AG04449 (cell line): ENCODE data around the gene PDX1.

Experiments
- CTCF ChIA-PET: fragments of 350-600 bp; formaldehyde crosslinking; extraction: SDS; loops from one replicate; lab custom pipeline; 2021; ENCODE audit warnings: antibody characterized with exemption; lab: Yijun Ruan, JAX
- POLR2A ChIA-PET: fragments of 400-600, 350-600 bp; formaldehyde crosslinking; extraction: SDS; loops from one replicate; lab custom pipeline; 2020; ENCODE audit warnings: antibody characterized with exemption, inconsistent platforms; lab: Yijun Ruan, JAX
- DNase-seq: peaks from one replicate; pipeline ENCODE4 v3.0.0-alpha.2; 2010; ENCODE audit warnings: low read depth, low spot score
- H3K4me3 ChIP-seq: 2 replicates; pipeline ENCODE4 v1.5.1; 2011; ENCODE audit warnings: low read depth, mild to moderate bottlenecking, control low read depth, low read length
- TF ChIP-seq, protein P1 (sequence below): IDR thresholded peaks from one replicate; pipeline ENCODE4 v1.5.1; 2011; ENCODE audit warnings: mild to moderate bottlenecking, moderate library complexity, low read length, control low read depth, inconsistent platforms; ENCODE audit not compliant: insufficient read depth; ENCODE audit errors: missing control alignments

The PDX1 gene

DNA sequence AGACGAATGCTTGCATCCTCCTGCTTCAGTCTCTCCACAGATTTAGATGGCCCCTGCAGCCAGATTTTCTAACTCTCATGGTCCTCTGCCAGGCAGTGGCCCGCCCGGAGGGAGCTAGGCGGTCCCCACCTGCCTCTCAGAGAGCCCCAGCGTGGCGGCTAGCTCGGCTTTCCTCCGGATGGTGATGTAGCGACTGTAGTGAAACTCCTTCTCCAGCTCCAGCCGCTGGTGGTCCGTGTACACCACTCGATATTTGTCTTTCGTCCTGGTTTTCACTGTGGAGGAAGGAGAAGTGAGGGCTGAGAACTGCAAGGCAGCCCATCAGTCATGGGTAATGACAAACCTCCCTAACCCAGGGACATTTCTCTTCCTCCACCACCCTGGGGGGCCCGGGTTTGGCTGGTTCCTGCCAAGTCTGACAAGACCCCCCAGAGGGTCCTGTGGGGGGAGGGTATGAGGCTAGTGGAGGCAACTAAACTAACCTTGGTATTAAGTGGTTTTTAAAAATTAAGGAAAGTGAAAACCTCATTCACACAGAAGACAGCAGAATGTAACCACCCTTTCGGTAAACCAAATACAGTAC is 45.0 kb downstream of the PDX1 start:
- no peak for DNase-seq
- TF ChIP-seq, protein P1, sequence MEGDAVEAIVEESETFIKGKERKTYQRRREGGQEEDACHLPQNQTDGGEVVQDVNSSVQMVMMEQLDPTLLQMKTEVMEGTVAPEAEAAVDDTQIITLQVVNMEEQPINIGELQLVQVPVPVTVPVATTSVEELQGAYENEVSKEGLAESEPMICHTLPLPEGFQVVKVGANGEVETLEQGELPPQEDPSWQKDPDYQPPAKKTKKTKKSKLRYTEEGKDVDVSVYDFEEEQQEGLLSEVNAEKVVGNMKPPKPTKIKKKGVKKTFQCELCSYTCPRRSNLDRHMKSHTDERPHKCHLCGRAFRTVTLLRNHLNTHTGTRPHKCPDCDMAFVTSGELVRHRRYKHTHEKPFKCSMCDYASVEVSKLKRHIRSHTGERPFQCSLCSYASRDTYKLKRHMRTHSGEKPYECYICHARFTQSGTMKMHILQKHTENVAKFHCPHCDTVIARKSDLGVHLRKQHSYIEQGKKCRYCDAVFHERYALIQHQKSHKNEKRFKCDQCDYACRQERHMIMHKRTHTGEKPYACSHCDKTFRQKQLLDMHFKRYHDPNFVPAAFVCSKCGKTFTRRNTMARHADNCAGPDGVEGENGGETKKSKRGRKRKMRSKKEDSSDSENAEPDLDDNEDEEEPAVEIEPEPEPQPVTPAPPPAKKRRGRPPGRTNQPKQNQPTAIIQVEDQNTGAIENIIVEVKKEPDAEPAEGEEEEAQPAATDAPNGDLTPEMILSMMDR: no peak
- ChIA-PET POLR2A (interaction anchor here (0.7 kb wide), 1 partner anchor 11 kb away, joined by 3 read pairs; no protein-coding TSS in a partner anchor), CTCF (interaction anchor here (1.3 to 2.0 kb wide), 3 partner anchors 10 to 135 kb away, joined by 3 to 13 read pairs (median 6); no protein-coding TSS in a partner anchor)
- H3K4me3 ChIP-seq: no peak overlapping the region

DNA sequence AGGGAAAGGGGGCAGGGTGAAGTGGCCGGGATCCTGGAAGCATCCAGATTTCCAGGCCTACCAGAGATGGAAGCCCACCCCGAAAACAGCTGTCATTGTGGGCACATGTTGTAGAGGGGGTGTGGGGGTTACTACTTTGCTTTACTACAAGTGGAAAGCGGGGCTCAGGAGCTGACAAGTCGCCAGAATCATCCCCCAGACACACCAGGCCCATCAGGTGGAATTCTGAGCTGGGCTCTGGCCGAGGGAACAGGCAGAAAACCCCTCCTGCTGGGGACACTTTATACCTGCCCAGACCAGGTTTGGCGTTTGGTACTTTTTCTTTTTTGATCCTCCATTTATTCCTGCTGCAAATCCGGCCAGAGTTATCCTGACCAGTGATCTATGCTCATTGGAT is 45.5 kb downstream of the PDX1 start:
- CTCF ChIA-PET: interaction anchor here (1.3 to 2.0 kb wide), 3 partner anchors 11 to 135 kb away, joined by 3 to 13 read pairs (median 6); no protein-coding TSS in a partner anchor

DNA sequence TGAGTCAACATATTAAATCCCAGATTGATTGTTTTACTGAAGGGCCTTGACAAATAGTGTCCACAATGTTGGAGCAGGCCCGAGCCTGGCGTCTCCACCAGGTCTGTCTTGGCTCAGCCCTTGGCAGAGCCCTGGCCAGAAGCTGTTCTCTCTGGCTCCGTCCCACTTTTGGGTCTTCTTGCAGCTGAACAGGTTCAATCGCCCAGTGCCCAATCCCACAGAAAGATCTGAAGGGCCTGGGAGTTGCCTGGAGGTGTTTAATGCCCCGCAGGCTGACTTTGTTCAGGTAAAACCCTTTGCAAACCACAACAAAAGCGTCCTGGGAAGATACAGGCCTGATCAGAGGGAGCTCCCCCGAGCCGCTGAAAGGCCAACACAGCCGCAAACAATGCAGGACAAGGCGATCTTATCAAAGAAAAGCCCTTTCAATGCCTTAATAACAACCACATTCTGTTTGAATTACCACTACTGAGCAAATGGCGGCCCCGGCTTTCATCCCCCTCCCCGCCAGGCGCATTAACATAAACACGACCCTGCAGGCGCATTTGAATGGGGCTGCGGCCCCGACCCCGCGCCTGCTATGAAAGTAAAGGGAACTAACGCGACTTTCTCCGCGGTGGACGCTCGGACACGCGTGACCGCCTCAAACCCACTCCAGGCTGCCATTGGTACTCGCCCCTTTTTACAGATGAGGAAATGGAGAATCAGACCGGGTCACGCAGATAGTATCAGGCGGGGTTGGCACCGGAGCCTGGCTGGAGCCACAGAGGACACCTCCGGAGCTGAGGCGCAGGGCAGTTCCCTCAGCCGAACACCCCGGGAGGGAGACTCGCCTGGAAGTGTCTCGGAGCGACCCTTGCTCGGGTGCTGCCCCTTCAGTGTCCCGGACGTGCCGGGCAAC is 46.2 kb downstream of the PDX1 start:
- CTCF ChIA-PET: interaction anchor here (1.7 to 2.0 kb wide), 2 partner anchors 12 to 19 kb away, joined by 6 to 13 read pairs; no protein-coding TSS in a partner anchor
- DNase-seq: no peak
- no peak overlapping the region for H3K4me3 ChIP-seq
- TF ChIP-seq, protein P1: no peak
- POLR2A ChIA-PET: no interaction called here

More for the DNA sequence above, 45.5 kb downstream of the PDX1 start:
- TF ChIP-seq, protein P1: no peak
- no peak for DNase-seq
- no peak overlapping the region for H3K4me3 ChIP-seq
- POLR2A ChIA-PET: no interaction called here

DNA sequence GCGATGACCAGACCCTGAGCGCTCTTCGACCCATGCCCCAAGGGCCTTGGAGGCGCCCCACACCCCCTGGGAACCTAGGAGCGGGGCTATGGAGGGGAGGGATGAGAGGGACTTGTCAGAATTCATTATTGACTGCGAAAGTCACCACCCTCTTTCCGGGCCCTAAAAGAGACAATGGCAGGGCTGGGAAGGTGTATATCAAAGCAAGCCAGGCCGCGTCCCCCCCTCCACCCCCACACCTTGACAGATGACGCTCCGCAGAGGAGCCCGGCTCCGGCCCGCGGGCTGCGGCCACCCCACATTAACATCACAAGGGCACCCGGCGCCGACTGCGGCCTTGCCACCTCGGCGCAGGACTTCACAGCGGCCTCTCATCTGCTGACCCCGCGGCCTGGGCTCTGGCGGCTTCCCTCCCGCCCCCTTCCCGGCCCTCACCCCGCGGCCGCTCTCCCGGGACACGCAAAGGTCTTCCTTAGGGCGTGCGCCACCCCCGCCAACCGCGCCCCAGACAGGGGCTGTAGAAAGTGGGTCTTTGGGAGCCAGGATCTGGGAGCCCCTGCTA is 46.9 kb downstream of the PDX1 start:
- no peak for DNase-seq
- ChIA-PET POLR2A (no interaction called here), CTCF (interaction anchor here (0.7 to 1.9 kb wide), 2 partner anchors 13 to 1036 kb away, joined by 3 to 8 read pairs; no protein-coding TSS in a partner anchor)
- TF ChIP-seq, protein P1: no peak
- no peak overlapping the region for H3K4me3 ChIP-seq

DNA sequence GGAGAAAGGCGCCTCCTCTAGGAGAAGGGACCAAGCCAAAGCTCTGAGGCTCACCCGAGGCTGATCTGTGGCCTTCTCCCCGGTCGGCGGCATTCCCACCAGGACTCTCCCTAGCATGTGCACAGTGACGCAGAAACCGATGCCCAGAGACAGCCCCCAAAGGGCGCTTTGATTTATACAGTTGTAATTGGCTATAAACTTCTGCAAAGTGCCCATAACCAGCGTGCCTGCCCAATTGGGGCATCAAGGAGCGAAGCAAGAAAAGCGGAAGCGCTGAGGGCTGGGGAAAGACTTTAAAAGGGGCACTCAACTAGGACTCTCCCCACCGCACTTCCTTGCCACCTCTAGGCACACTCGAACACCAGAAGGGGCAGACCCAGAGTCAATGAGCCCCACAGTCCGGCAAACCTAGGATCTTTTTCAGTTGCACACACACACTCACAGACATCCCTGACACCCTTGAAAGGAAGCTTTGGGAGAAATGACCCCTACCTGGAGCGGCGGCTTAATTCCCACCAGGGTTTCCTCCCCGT is 47.5 kb downstream of the PDX1 start:
- no peak overlapping the region for H3K4me3 ChIP-seq
- TF ChIP-seq, protein P1: no peak
- DNase-seq: no peak
- CTCF ChIA-PET: interaction anchor here (0.7 to 1.9 kb wide), 6 partner anchors 11 to 1037 kb away, joined by 3 to 8 read pairs (median 4); no protein-coding TSS in a partner anchor
- POLR2A ChIA-PET: no interaction called here
